GM12878 (cell line): ENCODE data around the gene TMEM208. TPM values are rescaled to one million over a fixed set of nuclear protein-coding genes. Genes with fewer than 3 reads are reported as not detected.

Source experiments
- ATAC-seq: fragments of 200-7000 bp; cut with Tn5 transposase; 3 replicates; pipeline ENCODE4 v1.9.1; 2020; ENCODE audit warnings: mild to moderate bottlenecking, moderate library complexity
- BruUV-seq: library from RNA; stranded (reverse); fragments of 400-500 nt; replicated peaks from 2 replicates; lab custom pipeline; 2021; lab: Mats Ljungman, UMichigan
- CTCF ChIA-PET: fragments of 300-600 bp; sonication (Branson Sonifier 250); formaldehyde crosslinking; extraction: SDS; loops from one replicate; lab custom pipeline; 2021; ENCODE audit warnings: inconsistent platforms; lab: Yijun Ruan, JAX
- POLR2A ChIA-PET: fragments of 350-600 bp; formaldehyde crosslinking; extraction: SDS; loops from one replicate; lab custom pipeline; 2021; ENCODE audit warnings: inconsistent platforms; lab: Charles Lee
- RAD21 ChIA-PET: fragments of 300-600 bp; sonication (Branson Sonifier 250); formaldehyde crosslinking; loops from one replicate; lab custom pipeline; 2023; ENCODE audit warnings: antibody characterized with exemption; ENCODE audit not compliant: unreplicated experiment; lab: Charles Lee
- SMC1A ChIA-PET: fragments of 300-600 bp; sonication (Branson Sonifier 250); formaldehyde crosslinking; loops from one replicate; lab custom pipeline; 2023; ENCODE audit not compliant: unreplicated experiment, uncharacterized antibody; lab: Charles Lee
- DNase-seq: peaks from one replicate; pipeline ENCODE4 v3.0.0-alpha.2; 2011; ENCODE audit warnings: low read depth, low spot score
- FAIRE-seq: peaks from 3 replicates; lab custom pipeline; 2011; peaks lifted over from hg19 to GRCh38; lab: Jason Lieb, UNC
- H2AFZ ChIP-seq: 2 replicates; pipeline ENCODE4 v1.6.0; 2011; ENCODE audit warnings: low read depth, low read length, control low read depth; ENCODE audit not compliant: control insufficient read depth
- H3K27ac ChIP-seq: 2 replicates; pipeline ENCODE4 v1.5.1; 2011; ENCODE audit warnings: control low read depth; ENCODE audit not compliant: control insufficient read depth, insufficient read depth
- H3K27me3 ChIP-seq, 2 experiments: replicated peaks in 1 of 2; 2 replicates each; pipeline versions ENCODE4 v1.6.0 to v1.6.1; 2011; ENCODE audit warnings: low read length in 1 of 2; ENCODE audit not compliant: control insufficient read depth in 2 of 2, insufficient read depth in 2 of 2
- H3K36me3 ChIP-seq, 2 experiments: 2 replicates each; pipeline ENCODE4 v1.5.1; 2011; ENCODE audit warnings: low read length in 1 of 2; ENCODE audit not compliant: control insufficient read depth in 2 of 2, insufficient read depth in 2 of 2
- H3K4me1 ChIP-seq: 2 replicates; pipeline ENCODE4 v1.6.1; 2011; ENCODE audit warnings: mild to moderate bottlenecking, low read length, moderate library complexity, mixed read lengths; ENCODE audit not compliant: control insufficient read depth, insufficient read depth
- H3K4me2 ChIP-seq: 2 replicates; pipeline ENCODE4 v1.6.0; 2011; ENCODE audit warnings: control low read depth; ENCODE audit not compliant: control insufficient read depth, insufficient read depth
- H3K4me3 ChIP-seq: fragments of 200-600 bp; sonication (generic); 2 replicates; pipeline ENCODE4 v1.5.1; 2016
- H3K79me2 ChIP-seq: 2 replicates; pipeline ENCODE4 v1.6.0; 2011; ENCODE audit warnings: low read length; ENCODE audit not compliant: control insufficient read depth, insufficient read depth
- H3K9ac ChIP-seq: 2 replicates; pipeline ENCODE4 v1.8.0; 2011; ENCODE audit warnings: low read length, control low read depth, mixed read lengths; ENCODE audit not compliant: control insufficient read depth, insufficient read depth
- H3K9me3 ChIP-seq: replicated peaks from 3 replicates; pipeline ENCODE4 v1.5.1; 2011; ENCODE audit warnings: mild to moderate bottlenecking, low read length; ENCODE audit not compliant: control insufficient read depth, insufficient read depth
- H4K20me1 ChIP-seq: 2 replicates; pipeline ENCODE4 v1.6.0; 2011; ENCODE audit not compliant: control insufficient read depth, insufficient read depth
- EZH2 ChIP-seq: IDR thresholded peaks from 2 replicates; pipeline ENCODE4 v1.6.1; 2012; ENCODE audit warnings: low read depth, mild to moderate bottlenecking, control low read depth, inconsistent platforms, low read length, borderline replicate concordance; ENCODE audit not compliant: control insufficient read depth
- FOXM1 ChIP-seq: IDR thresholded peaks from 2 replicates; pipeline ENCODE4 v1.6.1; 2012; ENCODE audit warnings: low read depth, mild to moderate bottlenecking, inconsistent platforms, low read length, moderate library complexity
- HDGF ChIP-seq: fragments of 450-650 bp; IDR thresholded peaks from 2 replicates; pipeline ENCODE4 v1.6.1; 2016; ENCODE audit warnings: antibody characterized with exemption
- IRF5 ChIP-seq: fragments of 450-650 bp; IDR thresholded peaks from 2 replicates; pipeline ENCODE4 v1.6.1; 2017; ENCODE audit warnings: borderline replicate concordance
- NRF1 ChIP-seq: conservative IDR thresholded peaks from 2 replicates; pipeline ENCODE4 v1.6.1; 2011; ENCODE audit warnings: mild to moderate bottlenecking, low read depth, low read length, improper control_type of control experiment
- SMAD1 ChIP-seq: fragments of 450-650 bp; IDR thresholded peaks from 2 replicates; pipeline ENCODE4 v1.6.1; 2018; ENCODE audit warnings: mild to moderate bottlenecking, low read depth; ENCODE audit not compliant: partially characterized antibody
- ZBED1 ChIP-seq: IDR thresholded peaks from 2 replicates; pipeline ENCODE4 v1.6.1; 2016; ENCODE audit warnings: borderline replicate concordance
- ZBTB4 ChIP-seq: fragments of 450-650 bp; formaldehyde crosslinking; IDR thresholded peaks from 2 replicates; pipeline ENCODE4 v1.4.0; 2022; ENCODE audit warnings: mild to moderate bottlenecking, moderate library complexity
- WGBS: methylation state at CpG from one replicate; pipeline ENCODE4 v1.1.6; 2016; ENCODE audit warnings: low lambda C conversion rate; ENCODE audit not compliant: insufficient replicate concordance, insufficient coverage; ENCODE audit errors: missing lambda C conversion rate; 5-methylcytosine and 5-hydroxymethylcytosine counted together
- in situ Hi-C: fragments of 300-500 bp; cut with MboI; formaldehyde crosslinking; loops from 9 replicates; pipeline ENCODE4 v1.14.3; 2018; ENCODE audit warnings: mixed read lengths
- intact Hi-C: fragments of 100-400 bp; cut with micrococcal nuclease; formaldehyde crosslinking; loops from one replicate; pipeline ENCODE4 v1.14.2; 2022; ENCODE audit not compliant: unreplicated experiment
- polyA plus RNA-seq, 11 experiments: library from polyadenylated mRNA; depleted of rRNA in 4 of 11; unstranded in 6 of 11; stranded (reverse) in 5 of 11; fragments of >200 nt; fragmentation: Nextera tagmentation in 4 of 11; fragmentation: Illumina TruSeq in 1 of 11; extraction: Ambion mirVana in 4 of 11; extraction: Trizol in 1 of 11; gene quantifications; 1 replicate in 1 of 11; 2 replicates in 10 of 11; pipeline versions ENCODE4 v1.2.1 to v1.2.3, GENCODE V29; 2011 to 2016; ENCODE audit warnings: inconsistent platforms in 2 of 11, missing spikeins in 2 of 11, low read depth in 1 of 11
- total RNA-seq, 4 experiments: library from RNA; depleted of rRNA in 3 of 4; stranded (reverse); fragments of >200 nt in 3 of 4; fragmentation: Illumina TruSeq in 1 of 4; extraction: Trizol in 1 of 4; gene quantifications; 2 replicates each; pipeline versions ENCODE4 v1.2.1 to v1.2.3, GENCODE V29; 2013 to 2021

The TMEM208 gene
- total and polyA plus RNA-seq, 10 of the 15 experiments (the other 5 are each of a cell fraction or from before 2014, with no cell fraction given), result 34.1 to 244 (median 54.1) TPM

GRCh38 chr16:67199808-67200198 lies 27.1 kb upstream of the TMEM208 start:
- H3K4me2 ChIP-seq, result no peak overlapping the region
- BruUV-seq, result no TSS peak
- no peak overlapping the region for H3K27ac ChIP-seq
- WGBS, result 96% methylated on average over 15 of the region's 22 CpGs
- ChIA-PET SMC1A (no interaction called here), CTCF (no interaction called here), RAD21 (no interaction called here), POLR2A (no interaction called here)
- FAIRE-seq (no peak), DNase-seq (no peak), ATAC-seq (no peak)
- no peak overlapping the region for H2AFZ ChIP-seq
- in situ Hi-C loops (no loop called here), intact Hi-C loops (no loop called here)
- H3K4me3 ChIP-seq, result no peak overlapping the region
- no peaks in the 10 kb centered on the region for H3K9me3 ChIP-seq
- no peaks in the 10 kb centered on the region for H3K79me2 ChIP-seq
- no peak overlapping the region for H3K9ac ChIP-seq
- TF ChIP-seq NRF1 (no peak), ZBED1 (no peak), IRF5 (no peak), ZBTB4 (CRISPR knock-in tag) (no peak), FOXM1 (no peak), HDGF (no peak), EZH2 (no peak), SMAD1 (no peak)
- peaks cover 21 to 52% of the 10 kb centered on the region in 2 experiments for H3K36me3 ChIP-seq
- H3K27me3 ChIP-seq, result no peaks in the 10 kb centered on the region
- H3K4me1 ChIP-seq, result no peaks in the 10 kb centered on the region
- H4K20me1 ChIP-seq, result peaks cover 7% of the 10 kb centered on the region; the same call in 1 of the 2 replicates
